Panc1 (cell line): Measurements from ENCODE around the gene BRD1.

Experiments
- CTCF ChIP-seq: fragments of 450-650 bp; IDR thresholded peaks from 2 replicates; pipeline ENCODE4 v1.5.1; 2017; ENCODE audit warnings: mild to moderate bottlenecking
- REST ChIP-seq, 2 experiments: IDR thresholded peaks; 2 replicates each; pipeline ENCODE4 v1.6.1; 2011 to 2012; ENCODE audit warnings: low read depth in 2 of 2, control low read depth in 1 of 2, low read length in 1 of 2, mild to moderate bottlenecking in 1 of 2, moderate library complexity in 1 of 2; ENCODE audit not compliant: insufficient read depth in 1 of 2

- TF ChIP-seq REST (IDR thresholded peaks at IDR 0.05; ENCODE audit: insufficient read depth in 1 of 2, low read depth in 2 of 2, low read length in 1 of 2) (no peak), CTCF (no peak)
These were observed 43.1 kb downstream of the BRD1 start for GRCh38 chr22:49784630-49784971.
